Retina (tissue), 1 donor: ENCODE results near the gene PSMD1.
"Not testable (repeated sequence)": the region's sequence is repeated elsewhere in the genome, so short reads cannot be mapped to it uniquely, and the experiment has no call there.

Experiments used
- DNase-seq: peaks from one replicate; pipeline ENCODE4 v3.0.0-alpha.2; 2016

PSMD1 gene

GRCh38 chr2:231117922-231118613, 61.4 kb downstream of the PSMD1 start:
- no peak for DNase-seq

- no peak for DNase-seq
Measured at GRCh38 chr2:231118614-231118942, 61.9 kb downstream of the PSMD1 start.

- no peak for DNase-seq
Measured at GRCh38 chr2:231123362-231123898, 66.8 kb downstream of the PSMD1 start.

- DNase-seq, result no peak
Measured at GRCh38 chr2:231124838-231125568, 68.3 kb downstream of the PSMD1 start, which contains the start of gene HTR2B. Gene HTR2B (minus strand): TSS chr2:231125042. CDS start chr2:231123764, 1,278 bp downstream.

- DNase-seq, result no peak
Measured at GRCh38 chr2:231126123-231126522, 69.5 kb downstream of the PSMD1 start.

- DNase-seq, result no peak
Measured at GRCh38 chr2:231127480-231127879, 70.8 kb downstream of the PSMD1 start.

GRCh38 chr2:231127936-231128335, 71.3 kb downstream of the PSMD1 start:
- no peak for DNase-seq

GRCh38 chr2:231128541-231128940, 71.9 kb downstream of the PSMD1 start:
- no peak for DNase-seq

GRCh38 chr2:231129216-231129615, 72.5 kb downstream of the PSMD1 start:
- no peak for DNase-seq

- DNase-seq, result no peak
Measured at GRCh38 chr2:231130336-231131056, 73.8 kb downstream of the PSMD1 start.

GRCh38 chr2:231132129-231132528, 75.5 kb downstream of the PSMD1 start:
- DNase-seq, result no peak

- no peak for DNase-seq
Measured at GRCh38 chr2:231133365-231134099, 76.9 kb downstream of the PSMD1 start.

GRCh38 chr2:231134910-231135655, 78.4 kb downstream of the PSMD1 start:
- DNase-seq, result no peak

- no peak for DNase-seq
Measured at GRCh38 chr2:231138699-231139098, 82.0 kb downstream of the PSMD1 start.

GRCh38 chr2:231139796-231140195, 83.1 kb downstream of the PSMD1 start:
- DNase-seq, result no peak

- DNase-seq, result not testable (repeated sequence)
Measured at GRCh38 chr2:231140808-231141207, 84.1 kb downstream of the PSMD1 start.

- no peak for DNase-seq
Measured at GRCh38 chr2:231144896-231145295, 88.2 kb downstream of the PSMD1 start.

GRCh38 chr2:231146665-231147064, 90.0 kb downstream of the PSMD1 start:
- DNase-seq, result no peak

- no peak for DNase-seq
Measured at GRCh38 chr2:231152800-231153557, 96.3 kb downstream of the PSMD1 start.

- DNase-seq, result no peak
Measured at GRCh38 chr2:231159306-231159705, 102.6 kb downstream of the PSMD1 start.

- DNase-seq, result no peak
Measured at GRCh38 chr2:231160701-231161100, 104.0 kb downstream of the PSMD1 start.
